ENCODE measurements around the gene KCNJ5. TPM values are rescaled to one million over a fixed set of nuclear protein-coding genes. Genes with fewer than 3 reads are reported as not detected.

KCNJ5 gene
- polyA plus RNA-seq, 1 donor (not counting 4 experiments of a cell fraction or from before 2014, with no cell fraction given): 0.59 TPM

GRCh38 chr11:128937480-128937879, 46.3 kb downstream of the KCNJ5 start:
- dilution Hi-C loops (cut with MboI; ENCODE audit: extremely low pct_ligation_motif_present, low sequenced_read_pairs): no loop called here
- TF ChIP-seq EZH2 (IDR thresholded peaks at IDR 0.05; ENCODE audit: low read length) (no peak), CTCF (optimal IDR thresholded peaks at IDR 0.05 in 1 of 3, IDR thresholded peaks at IDR 0.05 in 1 of 3, conservative IDR thresholded peaks at IDR 0.05 in 1 of 3; ENCODE audit: extremely low read depth in 1 of 3, insufficient read depth in 2 of 3, low read length in 3 of 3) (no peak)
- no peak for FAIRE-seq

GRCh38 chr11:128938156-128938885, 47.2 kb downstream of the KCNJ5 start:
- Histone ChIP-seq H3K4me1 (ENCODE audit: control insufficient read depth, extremely low read depth, insufficient read depth, low read length) (peaks cover 49% of the 10 kb centered on the region), H3K4me3 (ENCODE audit: control insufficient read depth in 2 of 3, extremely low read depth in 1 of 3, insufficient read depth in 2 of 3, low read depth in 1 of 3, low read length in 3 of 3) (no peak overlapping the region), H3K36me3 (ENCODE audit: control insufficient read depth in 2 of 2, extremely low read depth in 1 of 2, insufficient read depth in 2 of 2, low read length in 2 of 2) (peaks cover 2 to 8% of the 10 kb centered on the region in 2 experiments), H3K9me3 (ENCODE audit: control insufficient read depth, low read depth, low read length) (no peaks in the 10 kb centered on the region), H3K27me3 (ENCODE audit: control insufficient read depth, extremely low read depth, insufficient read depth, low read length) (no peaks in the 10 kb centered on the region), H3K27ac (ENCODE audit: control insufficient read depth, insufficient read depth, low read length) (no peak overlapping the region), H4K20me1 (ENCODE audit: control insufficient read depth, extremely low read depth, insufficient read depth, low read length) (no peaks in the 10 kb centered on the region), H3K9me1 (ENCODE audit: control insufficient read depth, extremely low read depth, insufficient read depth, low read length) (no peaks in the 10 kb centered on the region), H2AFZ (ENCODE audit: control insufficient read depth, low read length) (no peak overlapping the region), H3K79me2 (ENCODE audit: control insufficient read depth, insufficient read depth, low read length) (peaks cover 4% of the 10 kb centered on the region), H3K9ac (ENCODE audit: control insufficient read depth, extremely low read depth, insufficient read depth, low read length) (no peak overlapping the region), H3K4me2 (ENCODE audit: control insufficient read depth, extremely low read depth, insufficient read depth, low read depth, low read length) (no peak overlapping the region)
- dilution Hi-C loops (cut with MboI; ENCODE audit: extremely low pct_ligation_motif_present, low sequenced_read_pairs): no loop called here
- no peak for FAIRE-seq
- no peak for TF ChIP-seq EZH2 (IDR thresholded peaks at IDR 0.05; ENCODE audit: low read length)
- TF ChIP-seq CTCF (optimal IDR thresholded peaks at IDR 0.05 in 1 of 3, IDR thresholded peaks at IDR 0.05 in 1 of 3, conservative IDR thresholded peaks at IDR 0.05 in 1 of 3; ENCODE audit: extremely low read depth in 1 of 3, insufficient read depth in 2 of 3, low read length in 3 of 3): no peak
- no peak for DNase-seq (ENCODE audit: low read depth, low spot score)

More at GRCh38 chr11:128937480-128937879, 46.3 kb downstream of the KCNJ5 start:
- H3K79me2 ChIP-seq (ENCODE audit: control insufficient read depth, insufficient read depth, low read length): peaks cover 4% of the 10 kb centered on the region
- H3K9ac ChIP-seq (ENCODE audit: control insufficient read depth, extremely low read depth, insufficient read depth, low read length): no peak overlapping the region
- no peak for DNase-seq (ENCODE audit: low read depth, low spot score)
- H3K27ac ChIP-seq (ENCODE audit: control insufficient read depth, insufficient read depth, low read length): no peak overlapping the region
- peaks cover 41% of the 10 kb centered on the region for H3K4me1 ChIP-seq (ENCODE audit: control insufficient read depth, extremely low read depth, insufficient read depth, low read length)
- H3K9me1 ChIP-seq (ENCODE audit: control insufficient read depth, extremely low read depth, insufficient read depth, low read length): no peaks in the 10 kb centered on the region
- H3K36me3 ChIP-seq (ENCODE audit: control insufficient read depth in 2 of 2, extremely low read depth in 1 of 2, insufficient read depth in 2 of 2, low read length in 2 of 2): peaks cover 2 to 8% of the 10 kb centered on the region in 2 experiments
- no peak overlapping the region for H3K4me2 ChIP-seq (ENCODE audit: control insufficient read depth, extremely low read depth, insufficient read depth, low read depth, low read length)
- H3K27me3 ChIP-seq (ENCODE audit: control insufficient read depth, extremely low read depth, insufficient read depth, low read length): no peaks in the 10 kb centered on the region
- no peak overlapping the region for H2AFZ ChIP-seq (ENCODE audit: control insufficient read depth, low read length)
- H3K4me3 ChIP-seq (ENCODE audit: control insufficient read depth in 2 of 3, extremely low read depth in 1 of 3, insufficient read depth in 2 of 3, low read depth in 1 of 3, low read length in 3 of 3): no peak overlapping the region
- no peaks in the 10 kb centered on the region for H3K9me3 ChIP-seq (ENCODE audit: control insufficient read depth, low read depth, low read length)
- H4K20me1 ChIP-seq (ENCODE audit: control insufficient read depth, extremely low read depth, insufficient read depth, low read length): no peaks in the 10 kb centered on the region
